SW480 (cell line): ENCODE data around the gene AGPAT3.
"Not testable (repeated sequence)": the region's sequence is repeated elsewhere in the genome, so short reads cannot be mapped to it uniquely, and the experiment has no call there.

Experiments
- DNase-seq: peaks from one replicate; pipeline ENCODE4 v3.0.0-alpha.2; 2016; ENCODE audit warnings: low spot score

Gene AGPAT3

DNA sequence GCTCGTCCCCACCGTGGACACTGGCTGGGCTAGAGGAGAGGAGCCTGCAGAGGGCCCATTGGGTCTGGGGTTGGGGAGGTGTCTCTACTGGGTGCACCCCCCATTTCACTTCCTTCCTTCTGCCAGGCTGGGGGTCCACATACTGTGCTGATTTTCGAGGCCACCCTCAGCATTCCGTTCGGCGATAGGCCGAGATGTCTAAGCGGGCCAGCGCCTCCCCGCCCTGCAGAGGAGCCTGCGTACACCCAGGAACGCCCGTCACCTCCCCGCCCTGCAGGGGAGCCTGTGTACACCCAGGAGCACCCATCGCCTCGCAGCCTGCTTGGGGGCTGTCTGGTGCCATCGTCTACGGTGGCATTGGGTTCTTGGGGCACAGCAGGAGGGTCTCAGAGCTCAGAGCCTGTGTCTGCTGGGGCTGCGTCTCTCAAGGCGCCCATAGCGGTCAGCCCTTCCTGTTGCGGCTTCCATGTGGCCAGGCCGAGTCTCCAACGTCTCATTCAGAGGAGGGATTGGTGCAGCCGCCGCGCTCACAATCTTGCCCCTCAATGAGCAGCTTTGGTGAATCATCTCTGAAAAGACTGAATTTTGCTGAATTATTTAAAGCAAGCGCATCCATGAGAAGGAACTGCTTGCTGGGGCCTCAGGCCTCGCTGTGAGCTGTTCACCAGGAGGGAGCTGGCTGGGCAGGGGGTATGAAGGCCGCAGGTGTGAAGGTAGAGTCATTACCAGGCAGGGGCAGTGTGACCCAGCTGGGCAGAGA, 30.7 kb upstream of the AGPAT3 start:
- no peak for DNase-seq

DNA sequence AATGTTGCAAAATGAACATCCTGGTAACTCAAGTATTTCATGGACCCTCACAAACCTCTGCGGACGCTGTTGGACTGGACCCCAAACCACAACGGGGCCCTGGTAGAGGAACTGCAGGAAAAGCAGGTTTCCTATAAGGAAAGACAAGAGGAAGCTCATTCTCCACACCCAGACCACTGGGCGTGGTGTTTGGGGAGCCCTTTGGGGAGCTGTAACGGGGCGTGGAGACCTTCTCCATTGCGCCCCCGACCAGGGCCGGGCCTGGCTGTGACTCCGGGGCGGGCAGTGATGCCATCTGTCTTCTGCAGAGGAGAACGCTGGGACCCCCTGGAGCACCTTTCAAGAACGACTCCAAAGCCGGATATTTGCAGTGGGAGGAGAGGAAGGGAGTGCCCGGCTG, 30.0 kb upstream of the AGPAT3 start:
- DNase-seq: no peak

DNA sequence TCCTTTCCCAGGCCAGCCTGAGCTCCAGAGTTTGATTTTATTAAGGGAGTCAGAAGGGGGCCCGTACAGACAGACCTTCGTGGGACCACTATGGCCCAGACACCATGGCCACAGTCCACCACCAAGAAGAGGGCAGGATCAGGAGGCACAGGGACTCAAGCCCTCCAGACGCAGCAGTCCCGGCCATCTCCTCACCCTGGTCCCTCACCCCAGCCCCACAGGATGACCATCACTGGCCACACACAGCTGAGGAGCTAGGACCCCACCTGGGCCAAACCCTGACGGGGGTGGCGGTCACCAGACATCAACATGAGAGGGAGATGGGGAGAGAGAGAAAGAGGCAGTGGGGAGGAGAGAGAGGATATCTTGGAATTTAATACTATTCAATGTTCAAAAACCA, 29.2 kb upstream of the AGPAT3 start:
- DNase-seq: no peak

DNA sequence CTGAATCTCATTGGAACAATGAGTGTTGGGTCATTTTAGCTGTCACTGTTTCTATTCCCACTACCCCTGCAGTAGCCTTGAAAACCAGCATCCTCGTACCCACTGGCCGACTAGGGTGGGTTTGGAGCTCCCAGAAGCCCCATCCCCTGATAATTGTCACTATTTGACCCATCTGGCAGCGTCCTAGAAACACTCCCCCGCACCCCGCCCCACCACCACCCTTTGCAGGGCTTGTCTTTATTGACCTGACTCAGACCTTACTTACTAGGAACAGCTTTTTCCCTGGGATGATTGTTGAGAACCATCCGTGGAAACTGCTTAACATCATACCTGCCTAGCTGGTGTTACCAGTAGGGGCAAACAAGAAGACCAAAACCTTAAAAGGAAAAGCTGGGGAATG, 28.4 kb upstream of the AGPAT3 start:
- no peak for DNase-seq

DNA sequence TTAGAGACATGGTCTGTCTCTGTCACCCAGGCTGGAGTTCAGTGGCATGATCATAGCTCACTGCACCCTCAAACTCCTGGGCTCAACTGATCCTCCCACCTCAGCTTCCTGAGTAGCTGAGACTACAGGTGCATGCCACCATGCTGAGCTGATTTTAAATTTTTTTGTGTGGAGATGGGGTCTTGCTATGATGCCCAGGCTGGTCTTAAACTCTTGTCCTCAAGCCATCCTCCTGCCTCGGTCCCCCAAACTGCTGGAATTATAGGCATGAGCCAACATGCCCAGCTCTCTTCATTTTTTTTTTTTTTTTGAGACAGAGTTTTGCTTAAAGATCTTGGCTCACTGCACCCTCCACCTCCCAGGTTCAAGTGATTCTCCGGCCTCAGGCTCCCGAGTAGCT, 24.8 kb upstream of the AGPAT3 start:
- no peak for DNase-seq

DNA sequence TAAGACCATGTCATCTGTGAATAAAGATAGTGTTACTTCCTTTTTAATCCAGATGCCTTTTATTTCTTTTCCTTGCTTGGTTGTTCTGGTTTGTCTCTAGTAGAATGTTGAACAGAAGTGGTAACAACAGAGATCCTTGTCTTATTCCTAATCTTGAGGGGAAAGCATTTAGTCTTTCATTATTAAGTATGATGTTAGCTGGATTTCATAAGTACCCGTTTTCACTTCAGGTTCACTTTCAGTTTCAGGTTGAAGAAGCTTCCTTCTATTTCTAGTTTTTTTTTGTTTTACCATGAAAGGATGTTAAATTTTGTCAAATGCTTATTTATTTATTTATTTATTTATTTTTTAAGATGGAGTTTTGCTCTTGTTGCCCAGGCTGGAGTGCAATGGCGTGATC, 22.3 kb upstream of the AGPAT3 start:
- DNase-seq: no peak

DNA sequence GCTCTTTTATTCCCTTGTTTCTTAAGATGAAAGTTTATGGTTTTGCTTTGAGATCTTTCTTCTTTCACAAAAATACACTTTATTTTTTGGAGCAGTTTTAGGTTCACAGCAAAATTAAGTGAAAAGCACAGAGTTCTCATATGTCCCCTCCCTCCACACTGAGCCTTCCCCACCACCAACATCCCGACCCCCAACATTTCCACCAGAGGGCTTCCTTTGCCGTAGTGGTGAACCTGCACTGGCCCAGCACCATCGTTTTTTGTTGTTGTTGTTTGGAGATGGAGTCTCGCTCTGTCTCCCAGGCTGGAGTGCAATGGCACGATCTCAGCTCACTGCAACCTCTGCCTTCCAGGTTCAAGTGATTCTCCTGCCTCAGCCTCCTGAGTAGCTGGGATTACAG, 20.1 kb upstream of the AGPAT3 start:
- DNase-seq: not testable (repeated sequence)

DNA sequence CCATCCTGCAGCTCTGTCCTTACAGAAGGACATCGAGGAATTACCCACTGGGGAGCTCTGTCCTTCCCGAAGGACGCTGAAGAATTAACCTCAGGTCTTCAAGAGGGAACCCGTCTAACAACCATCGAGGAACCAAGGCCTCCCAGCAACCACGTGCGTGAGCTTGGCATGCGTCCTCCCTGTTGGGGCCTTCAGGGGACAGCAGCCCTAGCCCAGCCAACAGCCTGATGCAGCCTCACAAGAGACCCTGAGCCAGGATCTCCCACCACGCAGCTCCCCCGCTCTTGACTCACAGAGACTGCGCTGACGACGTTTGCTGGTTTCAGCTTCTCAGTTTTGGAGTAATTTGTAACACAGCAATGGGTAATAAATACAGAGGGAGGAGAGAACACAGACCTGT, 19.6 kb upstream of the AGPAT3 start:
- no peak for DNase-seq

DNA sequence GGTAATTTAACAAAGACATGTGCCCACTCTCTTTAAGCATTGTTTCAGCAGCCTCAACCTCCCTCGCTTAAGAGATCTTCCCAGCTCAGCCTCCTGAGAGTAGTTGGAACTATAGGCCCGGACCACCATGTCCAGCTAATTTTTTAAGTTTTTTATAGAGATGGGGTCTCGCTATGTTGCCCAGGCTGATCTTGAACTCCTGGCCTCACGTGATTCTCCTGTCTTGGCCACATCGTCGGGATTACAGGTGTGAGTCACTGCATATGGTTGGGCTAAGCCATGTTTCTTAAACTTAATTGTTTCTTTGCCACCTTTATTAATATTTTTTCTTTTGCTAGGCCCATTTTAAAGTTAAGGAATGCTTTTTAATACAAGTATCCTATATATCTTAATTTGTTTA, 18.6 kb upstream of the AGPAT3 start:
- DNase-seq: no peak

DNA sequence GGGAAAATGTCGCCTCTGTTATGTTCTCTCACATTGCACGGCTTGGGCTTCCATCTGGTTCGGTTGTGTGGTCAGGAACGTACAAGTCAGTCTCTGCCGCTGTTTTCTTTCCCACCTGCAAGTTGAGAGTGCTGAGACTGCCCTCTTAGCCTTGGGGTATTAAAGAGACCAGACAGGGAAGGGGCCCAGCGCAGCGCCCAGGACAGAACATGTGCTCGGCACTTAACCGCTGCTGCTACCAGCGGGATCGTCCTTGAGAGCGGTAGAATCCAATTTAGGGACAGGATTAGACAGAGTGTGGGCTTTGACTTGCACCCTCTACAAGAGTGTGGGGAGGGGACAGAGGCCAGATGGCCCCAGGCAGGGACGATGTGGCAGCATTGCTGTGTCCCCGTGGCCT, 17.7 kb upstream of the AGPAT3 start:
- DNase-seq: no peak

DNA sequence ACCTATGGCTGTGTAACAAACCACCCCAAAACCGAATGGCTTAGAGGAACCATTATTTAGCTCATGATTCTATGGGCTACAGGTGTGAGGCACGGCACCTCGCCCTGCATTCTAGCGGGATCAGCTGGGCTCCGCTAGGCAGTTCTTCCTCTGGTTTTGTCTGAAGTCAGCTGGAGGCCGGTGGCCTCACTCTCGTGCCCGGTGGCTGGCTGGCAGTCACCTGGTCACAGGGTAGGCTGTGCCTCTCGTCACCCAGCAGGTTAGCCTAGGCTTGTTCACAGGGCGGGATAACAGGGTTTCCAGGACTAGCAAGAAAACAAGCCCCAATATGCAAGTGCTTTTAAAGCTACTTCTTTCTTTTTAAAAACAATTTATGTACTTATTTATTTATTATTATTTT, 16.3 kb upstream of the AGPAT3 start:
- no peak for DNase-seq

DNA sequence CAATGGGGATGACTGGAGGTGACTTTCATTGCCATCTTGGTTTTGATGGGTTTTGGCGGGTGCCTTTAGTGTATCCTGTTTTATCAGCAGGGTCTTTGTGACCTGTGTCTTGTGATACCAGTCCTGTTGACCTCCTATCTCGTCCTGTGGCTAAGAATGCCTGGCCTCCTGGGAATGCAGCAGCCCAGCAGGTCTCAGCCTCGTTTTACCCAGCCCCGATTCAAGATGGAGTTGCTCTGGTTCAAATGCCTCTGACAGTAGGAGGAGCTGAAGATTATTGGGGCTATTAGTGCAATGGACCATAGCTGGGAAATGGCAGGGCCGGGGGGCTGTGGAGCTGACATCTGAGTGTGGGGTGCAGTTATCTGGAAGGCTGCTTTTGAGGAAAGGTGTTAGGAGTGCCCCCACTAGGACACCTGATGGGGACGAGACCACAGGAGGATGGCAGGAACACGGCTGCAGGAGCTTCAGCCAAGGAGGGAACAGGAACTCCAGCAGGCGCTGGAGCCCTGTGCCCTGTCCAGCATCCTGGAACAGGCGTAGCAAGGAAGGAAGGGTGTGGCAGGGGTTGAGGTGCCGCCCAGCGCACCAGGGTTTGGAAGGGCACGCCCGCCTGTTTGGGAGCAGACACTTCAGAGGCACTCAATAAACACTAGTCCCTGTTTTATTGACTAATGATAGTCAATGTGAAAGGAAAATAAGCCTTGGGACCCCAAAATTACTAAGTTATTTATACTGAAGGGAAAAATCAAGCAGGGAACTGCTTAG, 15.3 kb upstream of the AGPAT3 start:
- DNase-seq: no peak

DNA sequence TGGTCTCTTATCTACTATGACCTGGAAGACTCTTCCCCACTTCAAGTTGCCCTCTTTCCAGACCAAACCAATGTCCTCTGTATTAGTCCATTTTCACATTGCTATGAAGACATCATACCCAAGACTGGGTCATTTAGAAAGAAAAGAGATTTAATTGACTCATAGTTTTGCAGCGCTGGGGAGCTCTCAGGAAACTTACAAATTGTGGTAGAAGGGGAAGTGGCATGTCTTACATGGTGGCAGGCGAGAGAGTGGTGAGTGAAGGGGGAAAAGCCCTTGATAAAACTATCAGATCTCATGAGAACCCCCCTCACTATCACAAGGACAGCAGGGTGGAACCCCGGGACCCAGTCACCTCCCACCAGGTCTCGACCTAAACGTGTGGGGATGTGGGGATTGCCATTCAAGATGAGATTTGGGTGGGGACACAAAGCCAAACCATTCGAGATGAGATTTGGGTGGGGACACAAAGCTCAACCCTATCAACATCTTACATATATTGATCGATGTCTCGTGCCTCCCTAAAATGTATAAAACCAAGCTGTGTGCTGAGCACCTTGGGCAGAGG, 14.2 kb upstream of the AGPAT3 start:
- no peak for DNase-seq

DNA sequence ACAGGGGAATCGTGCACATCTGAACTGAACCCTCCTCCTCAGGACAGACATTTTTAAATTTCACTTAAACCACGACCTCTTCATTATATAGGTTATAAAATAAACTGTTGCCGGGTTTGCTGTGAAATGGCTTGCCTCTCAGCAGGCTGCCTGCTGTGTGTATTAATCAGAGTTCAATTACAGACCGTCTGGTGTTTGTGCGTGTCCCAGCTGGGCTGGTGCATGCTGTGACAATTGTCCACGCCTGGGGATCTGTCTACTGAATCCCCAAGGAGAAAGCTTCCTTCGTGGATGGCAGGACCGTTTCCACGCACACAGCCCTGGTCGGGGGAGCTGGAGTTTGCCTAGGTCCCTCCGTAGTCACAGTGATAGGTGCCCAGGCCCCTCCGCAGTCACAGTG, 13.4 kb upstream of the AGPAT3 start:
- DNase-seq: no peak

DNA sequence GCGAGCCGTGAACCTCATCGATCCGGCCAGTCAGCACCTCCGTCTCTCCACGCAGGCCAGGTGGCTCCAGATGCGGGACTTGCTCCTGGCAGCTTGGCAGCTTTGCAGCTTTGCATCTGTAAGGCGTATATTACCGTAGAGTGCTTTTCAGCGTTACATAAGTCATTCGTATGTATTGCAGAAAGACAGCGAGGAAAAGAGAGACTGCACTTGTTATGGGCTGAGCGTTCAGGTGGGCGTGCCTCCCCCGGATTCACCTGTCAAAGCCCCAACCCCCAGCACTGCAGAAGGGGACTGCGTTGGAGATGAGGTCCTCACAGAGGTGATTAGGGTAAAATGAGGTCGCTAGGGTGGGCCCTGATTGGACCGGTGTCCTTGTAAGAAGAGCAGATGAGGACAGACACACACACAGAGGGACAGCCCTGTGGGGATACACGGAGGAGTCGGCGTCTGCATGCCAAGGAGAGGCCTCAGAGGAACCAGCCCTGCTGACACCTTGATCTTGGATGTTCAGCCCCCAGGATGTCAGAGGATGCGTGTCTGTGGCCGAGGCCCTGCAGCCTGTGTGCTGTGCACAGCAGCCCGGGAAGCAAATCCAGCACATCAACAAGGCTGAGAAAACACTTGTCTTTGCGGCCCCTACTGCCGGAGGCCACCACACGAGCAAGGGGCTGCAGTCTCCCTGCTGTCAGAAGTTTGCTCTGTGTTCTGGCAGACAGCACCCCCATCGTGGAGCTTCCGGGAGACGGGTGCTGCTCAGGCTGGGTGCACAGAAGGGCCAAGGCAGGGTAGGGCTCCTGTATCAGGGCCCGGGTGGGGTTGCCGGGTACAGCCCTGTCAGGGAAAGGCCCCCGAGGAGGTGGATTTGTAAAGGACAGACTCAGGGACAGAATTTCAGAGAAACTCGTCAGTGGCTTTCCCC, 10.9 kb upstream of the AGPAT3 start:
- no peak for DNase-seq

DNA sequence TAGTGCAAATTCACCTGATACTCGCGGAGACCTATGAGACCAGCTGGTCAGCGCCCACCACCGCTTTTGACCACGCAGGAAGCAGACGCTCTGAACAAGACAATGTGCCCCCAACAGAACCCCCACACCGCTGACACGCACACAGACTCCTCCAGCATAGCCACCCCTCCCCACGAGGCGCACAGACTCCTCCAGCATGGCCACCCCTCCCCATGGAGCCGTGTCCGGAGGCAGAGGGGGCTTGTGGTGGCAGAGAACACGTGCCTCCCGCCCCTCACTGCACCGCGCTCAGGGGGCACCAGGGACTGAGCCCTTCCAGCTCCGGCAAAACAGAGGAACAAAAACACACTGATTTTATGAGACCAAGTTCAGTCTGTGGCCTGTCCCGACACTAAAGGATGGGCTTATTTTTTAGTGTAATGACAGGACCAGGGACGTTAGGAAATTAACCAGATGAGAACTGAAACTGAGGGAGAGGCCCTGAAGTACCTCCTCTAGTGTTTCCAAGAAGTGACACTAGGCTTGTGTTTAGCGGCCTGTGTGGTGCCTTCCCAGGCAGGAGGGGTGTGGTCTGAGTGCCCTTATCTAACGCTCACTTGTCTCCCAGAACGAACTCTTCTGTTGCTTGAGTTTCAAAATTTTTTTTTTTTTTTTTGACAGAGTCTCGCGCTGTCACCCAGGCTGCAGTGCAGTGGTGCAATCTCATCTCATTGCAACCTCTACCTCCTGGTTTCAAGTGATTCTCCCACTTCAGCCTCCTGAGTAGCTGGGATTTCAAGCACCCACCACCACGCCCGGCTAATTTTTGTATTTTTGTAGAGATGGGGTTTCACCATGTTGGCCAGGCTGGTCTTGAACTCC, 10.0 kb upstream of the AGPAT3 start:
- no peak for DNase-seq

DNA sequence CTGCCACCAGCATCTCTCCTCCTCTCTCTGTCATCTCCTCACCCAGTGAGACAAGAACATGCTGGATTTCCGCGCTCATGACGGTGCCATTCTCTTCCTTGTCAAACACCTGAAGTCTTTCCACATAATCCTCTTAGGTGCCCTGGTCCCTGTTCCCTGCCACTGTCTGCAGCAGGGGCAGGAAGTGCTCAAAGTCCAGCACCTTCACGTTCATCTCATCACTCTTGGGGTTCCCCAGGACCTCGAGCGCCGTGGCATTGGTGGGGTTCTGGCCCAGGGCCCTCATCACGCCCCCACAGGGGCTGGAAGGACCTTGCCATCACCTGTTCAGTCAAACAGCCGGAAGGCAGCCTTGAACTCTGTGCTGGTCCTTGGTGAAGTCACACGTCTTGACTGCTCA, 9.1 kb upstream of the AGPAT3 start:
- DNase-seq: no peak

DNA sequence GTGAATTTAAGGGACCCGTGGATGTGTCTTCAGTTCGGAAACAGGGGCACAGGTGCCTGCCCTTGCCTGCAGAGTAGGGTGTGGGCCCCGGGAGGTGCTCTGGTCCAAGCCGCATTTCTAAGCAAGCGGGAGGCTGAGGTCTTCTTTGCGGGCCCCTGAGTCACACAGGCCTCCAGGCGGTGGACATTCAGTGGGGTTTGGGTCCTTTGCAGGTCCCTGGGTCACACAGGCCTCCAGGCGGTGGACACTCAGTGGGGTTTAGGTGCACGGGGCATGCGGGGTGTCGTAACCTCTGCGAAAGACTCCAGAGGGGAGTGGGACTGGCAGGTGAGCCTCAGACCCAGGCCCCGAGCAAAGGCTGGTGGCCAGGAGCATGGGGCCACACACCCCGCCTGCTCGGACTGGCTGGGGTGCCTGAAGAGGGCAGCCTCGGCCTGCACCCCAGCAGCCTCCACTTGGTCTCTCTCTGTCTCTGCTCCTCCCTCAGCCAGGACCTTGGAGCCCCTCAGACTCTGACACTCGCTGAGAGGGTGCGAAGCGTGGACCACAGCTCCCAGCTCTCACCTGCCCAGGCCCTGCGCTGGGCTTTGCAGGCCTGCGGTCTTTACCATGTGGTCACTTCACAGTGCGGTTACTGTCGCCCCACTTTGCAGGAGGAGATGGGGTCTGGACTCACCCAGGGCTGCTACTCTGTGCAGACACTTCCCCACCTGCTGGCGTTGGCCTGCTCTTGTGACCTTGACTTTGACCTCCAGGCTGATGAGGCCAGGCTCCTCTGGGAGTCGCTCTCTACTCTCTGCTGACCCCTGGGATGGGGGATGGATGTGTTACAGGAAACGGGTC, 6.0 kb upstream of the AGPAT3 start:
- no peak for DNase-seq

DNA sequence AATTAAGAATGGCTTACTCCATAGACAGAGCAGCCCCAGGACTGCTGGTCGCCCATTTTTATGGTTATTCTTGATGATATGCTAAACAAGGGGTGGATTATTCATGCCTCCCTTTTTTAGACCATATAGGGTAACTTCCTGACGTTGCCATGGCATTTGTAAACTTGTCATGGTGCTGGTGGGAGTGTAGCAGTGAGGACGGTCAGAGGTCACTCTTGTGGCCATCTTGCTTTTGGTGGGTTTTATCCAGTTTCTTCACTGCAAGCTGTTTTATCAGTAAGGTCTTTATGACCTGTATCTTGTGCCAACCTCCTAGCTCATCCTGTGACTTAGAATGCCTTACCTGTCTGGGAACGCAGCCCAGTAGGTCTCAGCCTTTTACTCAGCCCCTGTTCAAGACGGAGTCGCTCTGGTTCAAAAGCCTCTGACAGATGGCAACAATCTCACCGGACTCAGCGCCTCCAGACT, 5.2 kb upstream of the AGPAT3 start:
- DNase-seq: no peak

DNA sequence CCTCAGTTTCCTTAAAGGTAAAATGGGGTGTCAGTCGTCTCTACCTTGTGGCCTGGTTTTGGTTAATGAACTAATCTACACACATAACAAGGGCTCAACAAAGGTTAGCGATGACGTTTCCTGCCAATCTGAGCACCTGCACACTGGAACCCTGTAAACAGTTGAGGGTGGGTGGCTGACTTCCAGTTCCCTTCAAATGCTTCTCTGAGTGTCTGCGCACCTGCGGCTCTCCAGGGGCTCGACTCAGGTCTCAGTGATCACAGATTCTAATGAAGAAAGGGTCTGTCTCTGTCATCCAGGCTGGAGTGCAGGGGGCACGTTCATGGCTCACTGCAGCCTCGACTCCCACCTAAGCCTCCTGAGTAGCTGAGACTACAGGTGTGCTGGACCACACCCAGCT, 3.3 kb upstream of the AGPAT3 start:
- DNase-seq: no peak
